ENCODE measurements around the gene MAMDC4. TPM values are rescaled to one million over a fixed set of nuclear protein-coding genes. Genes with fewer than 3 reads are reported as not detected.
A peak's percentile ranks its signal among the peaks of the same experiment; 100 is the strongest.

MAMDC4 gene
- total and polyA plus RNA-seq, 2 of the 8 experiments (the other 6 are each of a cell fraction or from before 2014, with no cell fraction given), result 3.1 to 4.5 TPM

GRCh38 chr9:136806631-136807201 lies 45.4 kb upstream of the MAMDC4 start:
- peak overlapping the region; percentile 48; the same call in 1 of the 2 replicates for H4K8ac ChIP-seq (ENCODE audit: extremely low read depth, insufficient read depth, low read length)
- peaks cover 9% of the 10 kb centered on the region; the same call in 1 of the 2 replicates for H3K23me2 ChIP-seq (ENCODE audit: low read depth, low read length)
- H3K79me1 ChIP-seq (ENCODE audit: low read depth, low read length), result peaks cover 2% of the 10 kb centered on the region
- H2BK15ac ChIP-seq (ENCODE audit: low read length), result no peak overlapping the region
- H3K36me3 ChIP-seq (ENCODE audit: control insufficient read depth in 2 of 4, insufficient read depth in 4 of 4, low read length in 3 of 4), result peaks cover 0 to 11% (median 1%) of the 10 kb centered on the region in 4 experiments; a peak in 3 of 8 replicates
- TF ChIP-seq KDM4A (IDR thresholded peaks at IDR 0.05; ENCODE audit: low read depth, low read length, severe bottlenecking), result no peak
- TF ChIP-seq CHD1 (IDR thresholded peaks at IDR 0.05; ENCODE audit: low read depth, low read length), result no peak
- TF ChIP-seq HDAC6 (IDR thresholded peaks at IDR 0.05; ENCODE audit: low read depth, low read length), result no peak
- no peak for TF ChIP-seq RBBP5 (IDR thresholded peaks at IDR 0.05; ENCODE audit: borderline replicate concordance, low read depth, low read length)
- no peak for TF ChIP-seq YY1 (IDR thresholded peaks at IDR 0.05; ENCODE audit: low read depth, low read length)
- no peak for TF ChIP-seq JUN (IDR thresholded peaks at IDR 0.05; ENCODE audit: low read depth, low read length)
- TF ChIP-seq BACH1 (IDR thresholded peaks at IDR 0.05; ENCODE audit: low read length), result no peak
- no peak for TF ChIP-seq GTF2F1 (IDR thresholded peaks at IDR 0.05; ENCODE audit: borderline replicate concordance, low read depth, low read length)
- TF ChIP-seq SRF (IDR thresholded peaks at IDR 0.05; ENCODE audit: low read depth, low read length), result no peak
- no peak for TF ChIP-seq KDM1A (IDR thresholded peaks at IDR 0.05; ENCODE audit: borderline replicate concordance, low read length)
- no peak for TF ChIP-seq TBP (IDR thresholded peaks at IDR 0.05; ENCODE audit: low read depth, low read length)
- TF ChIP-seq EP300 (IDR thresholded peaks at IDR 0.05; ENCODE audit: borderline replicate concordance in 1 of 2, low read depth in 2 of 2, low read length in 2 of 2), result no peak
- no peak for TF ChIP-seq EZH2 (IDR thresholded peaks at IDR 0.05; ENCODE audit: low read depth, low read length, severe bottlenecking)
- peaks cover 5 to 33% of the 10 kb centered on the region in 2 experiments for H3K79me2 ChIP-seq (ENCODE audit: control insufficient read depth in 1 of 2, insufficient read depth in 2 of 2, low read length in 2 of 2)
- peak overlapping the region; percentile 84 to 94 for H3K4me2 ChIP-seq (ENCODE audit: insufficient read depth in 1 of 2, low read depth in 2 of 2, low read length in 2 of 2)
- no peak overlapping the region for H3K18ac ChIP-seq (ENCODE audit: extremely low read depth, low read length)
- H3K27me3 ChIP-seq (replicated peaks in 1 of 4; ENCODE audit: control insufficient read depth in 3 of 4, extremely low read depth in 1 of 4, insufficient read depth in 3 of 4, low read length in 3 of 4), result peaks cover 0 to 17% (median 8%) of the 10 kb centered on the region in 4 experiments; a peak in 3 of 7 replicates
- H3K4me1 ChIP-seq (replicated peaks in 1 of 4; ENCODE audit: control insufficient read depth in 3 of 4, insufficient read depth in 4 of 4, low read length in 3 of 4), result peaks cover 0 to 10% (median 7%) of the 10 kb centered on the region in 4 experiments; a peak in 6 of 7 replicates
- FAIRE-seq, result no peak
- no peak overlapping the region for H2AK5ac ChIP-seq (ENCODE audit: low read depth, low read length)
- POLR2A ChIA-PET (ENCODE audit: partially characterized antibody), result interaction anchor here (0.7 to 7.8 kb wide), 12 partner anchors 7 to 220 kb away, joined by 3 to 96 read pairs (median 6); partner anchors contain the start of genes AJM1 and CCDC183
- H2BK12ac ChIP-seq (ENCODE audit: low read depth, low read length), result no peak overlapping the region
- no peak overlapping the region for H3K23ac ChIP-seq (ENCODE audit: insufficient read length)
- WGBS, 2 experiments (ENCODE audit: extremely low coverage in 1 of 2, insufficient coverage in 1 of 2, insufficient read length in 1 of 2, insufficient replicate concordance in 2 of 2, low coverage in 1 of 2, low lambda C conversion rate in 2 of 2, missing lambda C conversion rate in 1 of 2), result 82% methylated on average over 25 of the region's 25 CpGs; no CpG with 5 or more reads in 1 of the 2 experiments
- H2BK5ac ChIP-seq (ENCODE audit: low read depth, low read length), result no peak overlapping the region
- H2BK120ac ChIP-seq (replicated peaks; ENCODE audit: low read depth, low read length), result no peak overlapping the region
- no peak overlapping the region for H3K27ac ChIP-seq (ENCODE audit: low read depth, low read length)
- H3K9me3 ChIP-seq (ENCODE audit: insufficient read depth in 2 of 2, low read depth in 1 of 2, low read length in 1 of 2), result no peaks in the 10 kb centered on the region
- H4K20me1 ChIP-seq (replicated peaks in 1 of 2; ENCODE audit: control insufficient read depth in 1 of 2, insufficient read depth in 2 of 2, low read length in 2 of 2), result peaks cover 5 to 12% of the 10 kb centered on the region in 2 experiments
- CTCF ChIA-PET (ENCODE audit: partially characterized antibody), result interaction anchor here (0.8 to 2.3 kb wide), 6 partner anchors 14 to 223 kb away, joined by 3 to 10 read pairs (median 6); partner anchors contain the start of gene AJM1
- H3K14ac ChIP-seq (ENCODE audit: insufficient read length), result no peak overlapping the region
- peak overlapping the region in 1 of 4 experiments; percentile 56; a peak in 1 of 7 replicates for H3K9ac ChIP-seq (replicated peaks in 1 of 4; ENCODE audit: extremely low read depth in 1 of 4, low read depth in 3 of 4, low read length in 3 of 4)
- peak overlapping the region; percentile 44 for H4K91ac ChIP-seq (replicated peaks; ENCODE audit: insufficient read length, low read length)
- peak overlapping the region; percentile 88 to 100 (median 94) for H3K4me3 ChIP-seq (ENCODE audit: extremely low read depth in 1 of 4, insufficient read depth in 2 of 4, low read depth in 3 of 4, low read length in 4 of 4)
- peak overlapping the region; percentile 27 for H3K4ac ChIP-seq (replicated peaks; ENCODE audit: insufficient read length, low read depth, low read length)
- DNase-seq (ENCODE audit: low read depth in 1 of 2, low spot score in 2 of 2), result no peak
- H4K5ac ChIP-seq (ENCODE audit: insufficient read length, low read depth, low read length), result no peak overlapping the region
- H3K56ac ChIP-seq (replicated peaks; ENCODE audit: insufficient read length, low read depth, low read length), result no peak overlapping the region
- no peak overlapping the region for H2BK20ac ChIP-seq (ENCODE audit: low read length)
- H2AFZ ChIP-seq (ENCODE audit: low read length), result no peak overlapping the region

All from H1 (cell line).